ENCODE results near the gene TMEM74B. TPM values are rescaled to one million over a fixed set of nuclear protein-coding genes. Genes with fewer than 3 reads are reported as not detected.

Gene TMEM74B
- total RNA-seq, 2 donors from 2014 or later = 3.1 to 4.3 TPM

DNA sequence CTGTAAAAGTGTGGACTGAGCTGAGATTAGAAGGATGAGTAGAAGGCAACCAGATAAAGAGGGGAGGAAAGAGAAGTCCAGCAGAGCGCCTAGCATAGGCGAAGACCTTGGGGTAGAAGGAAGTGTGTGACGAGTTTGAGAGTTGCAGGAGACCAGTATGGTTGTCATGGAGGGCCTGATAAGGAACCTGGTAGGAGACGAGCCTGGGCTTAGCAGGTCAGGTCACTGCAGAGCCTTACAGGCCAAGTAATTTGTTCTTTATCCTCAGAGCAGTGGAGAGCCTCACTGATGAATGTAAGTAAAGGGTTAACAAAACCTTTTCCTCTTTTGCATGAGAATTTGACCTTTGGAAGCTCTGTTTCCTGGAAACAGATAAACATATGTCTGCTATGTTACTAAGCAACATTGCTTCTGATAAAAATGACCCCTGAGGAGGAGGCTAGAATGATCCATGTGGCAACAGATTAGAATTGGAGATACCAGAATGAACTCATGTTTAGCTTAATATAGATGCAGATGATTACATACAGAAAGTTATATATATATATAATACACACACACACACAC lies 2.9 kb upstream of the TMEM74B start:
- H3K27me3 ChIP-seq (ENCODE audit: control insufficient read depth, insufficient read depth, low read length, poor library complexity, severe bottlenecking) = peaks cover 51% of the 10 kb centered on the region
- Mint-ChIP-seq H3K27me3 (ENCODE audit: insufficient read depth) (peaks cover 53% of the 10 kb centered on the region), H3K36me3 (ENCODE audit: low read depth) (no peaks in the 10 kb centered on the region), H3K9me3 (no peaks in the 10 kb centered on the region), H3K4me1 (no peaks in the 10 kb centered on the region), H3K4me3 (no peak overlapping the region), H3K27ac (no peak overlapping the region)
- no peak for TF ChIP-seq CTCF (conservative IDR thresholded peaks at IDR 0.05)
- WGBS, 2 experiments (ENCODE audit: insufficient coverage in 1 of 2, insufficient read length in 1 of 2) = 61 to 62% methylated on average over 4 of the region's 4 CpGs
- no peaks in the 10 kb centered on the region for H3K36me3 ChIP-seq (ENCODE audit: control insufficient read depth, insufficient read depth, low read length)
- H3K9ac ChIP-seq (ENCODE audit: extremely low read depth, low read length, poor library complexity, severe bottlenecking) = no peak overlapping the region
- H3K9me3 ChIP-seq (ENCODE audit: control insufficient read depth, low read length) = no peaks in the 10 kb centered on the region
- peaks cover 5% of the 10 kb centered on the region for H3K4me1 ChIP-seq (ENCODE audit: control insufficient read depth, insufficient read depth, low read length)
- DNase-seq = no peak
- no peak overlapping the region for H3K27ac ChIP-seq (ENCODE audit: low read depth, low read length)
- H3K4me3 ChIP-seq (ENCODE audit: low read length) = no peak overlapping the region

DNA sequence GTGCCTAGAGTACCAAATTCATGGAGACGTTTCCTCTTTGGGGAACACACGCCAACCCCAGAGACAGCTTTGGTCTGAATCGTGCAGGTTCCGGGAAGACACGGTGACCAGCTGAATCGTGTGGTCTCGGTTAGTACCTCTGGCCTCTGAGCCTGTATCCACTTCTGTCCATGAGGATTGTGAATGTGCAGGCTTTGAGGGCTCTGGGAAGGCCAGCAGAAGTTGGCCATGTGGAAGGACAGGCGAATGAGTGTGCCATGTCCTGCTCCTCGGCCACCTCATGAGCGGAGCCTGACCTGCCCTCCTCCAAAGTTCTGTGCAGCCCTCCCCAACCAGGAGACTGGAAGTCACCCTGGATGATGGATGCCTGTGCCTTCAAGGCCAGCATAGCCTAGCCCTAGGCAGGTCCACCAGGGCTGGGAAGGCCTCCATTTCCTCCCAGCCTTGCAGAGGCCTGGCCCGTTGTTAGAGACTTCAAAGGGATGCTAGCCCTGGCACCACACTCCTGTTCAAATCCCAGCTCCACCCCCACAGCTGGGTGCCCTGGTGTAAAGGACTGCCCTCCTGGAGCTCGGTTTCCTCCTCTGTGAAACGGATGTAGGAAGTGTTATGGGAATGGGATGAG lies 1.7 kb upstream of the TMEM74B start:
- no peak overlapping the region for H3K9ac ChIP-seq (ENCODE audit: extremely low read depth, low read length, poor library complexity, severe bottlenecking)
- Mint-ChIP-seq H3K27me3 (ENCODE audit: insufficient read depth) (peaks cover 59% of the 10 kb centered on the region), H3K9me3 (no peaks in the 10 kb centered on the region), H3K36me3 (ENCODE audit: low read depth) (no peaks in the 10 kb centered on the region), H3K27ac (no peak overlapping the region), H3K4me1 (no peaks in the 10 kb centered on the region), H3K4me3 (peak overlapping the region; percentile 62)
- no peak for TF ChIP-seq CTCF (conservative IDR thresholded peaks at IDR 0.05)
- no peaks in the 10 kb centered on the region for H3K9me3 ChIP-seq (ENCODE audit: control insufficient read depth, low read length)
- 79 to 89% methylated on average over 7 to 13 of the region's 13 CpGs for WGBS, 2 experiments (ENCODE audit: insufficient coverage in 1 of 2, insufficient read length in 1 of 2)
- H3K4me1 ChIP-seq (ENCODE audit: control insufficient read depth, insufficient read depth, low read length) = peaks cover 5% of the 10 kb centered on the region
- peak; percentile 66 for DNase-seq
- peaks cover 55% of the 10 kb centered on the region for H3K27me3 ChIP-seq (ENCODE audit: control insufficient read depth, insufficient read depth, low read length, poor library complexity, severe bottlenecking)
- no peak overlapping the region for H3K27ac ChIP-seq (ENCODE audit: low read depth, low read length)
- H3K36me3 ChIP-seq (ENCODE audit: control insufficient read depth, insufficient read depth, low read length) = no peaks in the 10 kb centered on the region
- H3K4me3 ChIP-seq (ENCODE audit: low read length) = no peak overlapping the region

DNA sequence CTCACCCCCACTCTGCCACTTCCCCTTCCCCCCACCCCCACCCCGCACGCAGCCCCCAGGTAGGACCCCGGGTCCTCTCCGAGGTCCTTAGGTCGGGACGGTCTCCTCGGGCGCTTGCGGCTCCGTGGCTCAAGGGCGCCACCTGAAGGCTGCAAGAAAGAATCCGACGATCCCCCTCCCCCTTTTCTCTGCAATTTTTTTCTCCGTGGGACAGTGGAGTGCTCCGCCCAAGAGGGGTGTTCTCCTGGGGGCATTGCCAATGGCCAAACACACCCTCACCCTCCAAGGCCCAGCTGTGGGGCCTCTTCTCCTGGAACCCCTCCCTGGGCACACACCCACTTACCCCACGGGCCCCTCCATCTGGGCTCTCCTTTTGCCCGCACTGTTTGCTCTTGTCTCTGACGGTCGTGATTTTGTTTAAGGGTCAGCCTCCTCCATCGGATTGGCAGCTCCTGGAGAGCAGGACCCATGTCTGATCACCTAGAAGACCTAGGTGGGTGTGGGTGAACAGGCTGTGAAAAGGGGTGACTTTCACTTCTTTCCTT lies 1.1 kb upstream of the TMEM74B start:
- H3K9me3 ChIP-seq (ENCODE audit: control insufficient read depth, low read length) = no peaks in the 10 kb centered on the region
- H3K4me3 ChIP-seq (ENCODE audit: low read length) = no peak overlapping the region
- H3K9ac ChIP-seq (ENCODE audit: extremely low read depth, low read length, poor library complexity, severe bottlenecking) = no peak overlapping the region
- no peaks in the 10 kb centered on the region for H3K4me1 Mint-ChIP-seq
- no peak overlapping the region for H3K27ac Mint-ChIP-seq
- H3K27me3 ChIP-seq (ENCODE audit: control insufficient read depth, insufficient read depth, low read length, poor library complexity, severe bottlenecking) = peaks cover 49% of the 10 kb centered on the region
- WGBS, 2 experiments (ENCODE audit: insufficient coverage in 1 of 2, insufficient read length in 1 of 2) = 20 to 21% methylated on average over 1 to 18 of the region's 20 CpGs
- peak; percentile 89 for DNase-seq
- H3K4me3 Mint-ChIP-seq = peak overlapping the region; percentile 62
- peaks cover 2% of the 10 kb centered on the region for H3K36me3 Mint-ChIP-seq (ENCODE audit: low read depth)
- H3K9me3 Mint-ChIP-seq = no peaks in the 10 kb centered on the region
- H3K27ac ChIP-seq (ENCODE audit: low read depth, low read length) = no peak overlapping the region
- H3K36me3 ChIP-seq (ENCODE audit: control insufficient read depth, insufficient read depth, low read length) = no peaks in the 10 kb centered on the region
- peaks cover 55% of the 10 kb centered on the region for H3K27me3 Mint-ChIP-seq (ENCODE audit: insufficient read depth)
- peaks cover 5% of the 10 kb centered on the region for H3K4me1 ChIP-seq (ENCODE audit: control insufficient read depth, insufficient read depth, low read length)
- TF ChIP-seq CTCF (conservative IDR thresholded peaks at IDR 0.05) = peak; percentile 80
